Neural cell (in vitro differentiated cells): ENCODE results near the gene BTBD6. TPM values are rescaled to one million over a fixed set of nuclear protein-coding genes. Genes with fewer than 3 reads are reported as not detected.
A peak's percentile ranks its signal among the peaks of the same experiment; 100 is the strongest.

ENCODE experiments used
- H2AFZ ChIP-seq: fragments of 200-600, 300-800 bp; sonication (generic), shearing (Covaris generic); 2 replicates; pipeline ENCODE4 v1.6.0; 2014; ENCODE audit warnings: low read depth, mild to moderate bottlenecking, antibody characterized with exemption, low read length, moderate library complexity
- H3F3A ChIP-seq: fragments of 200-600 bp; shearing (Covaris generic); 2 replicates; pipeline ENCODE4 v1.6.1; 2016; ENCODE audit warnings: mild to moderate bottlenecking, moderate library complexity, mixed read lengths, antibody characterized with exemption, low read length; ENCODE audit not compliant: insufficient read depth, poor library complexity, severe bottlenecking
- H3K27ac ChIP-seq: fragments of 200-600, 300-800 bp; sonication (generic), shearing (Covaris generic); 2 replicates; pipeline ENCODE4 v1.5.1; 2014; ENCODE audit warnings: mild to moderate bottlenecking, low read length, moderate library complexity
- H3K27me3 ChIP-seq: fragments of 300-800, 200-600 bp; sonication (generic), shearing (Covaris generic); 2 replicates; pipeline ENCODE4 v1.6.0; 2014; ENCODE audit warnings: mild to moderate bottlenecking, low read depth, low read length, moderate library complexity; ENCODE audit not compliant: insufficient read depth
- H3K36me3 ChIP-seq: fragments of 300-800, 200-600 bp; sonication (generic), shearing (Covaris generic); 2 replicates; pipeline ENCODE4 v1.5.1; 2014; ENCODE audit warnings: mild to moderate bottlenecking, antibody characterized with exemption, low read length, moderate library complexity; ENCODE audit not compliant: insufficient read depth
- H3K4me2 ChIP-seq: fragments of 300-800, 200-600 bp; sonication (generic), shearing (Covaris generic); 2 replicates; pipeline ENCODE4 v1.6.0; 2014; ENCODE audit warnings: mild to moderate bottlenecking, low read length
- H3K4me3 ChIP-seq: fragments of 300-800, 200-600 bp; sonication (generic), shearing (Covaris generic); 2 replicates; pipeline ENCODE4 v1.5.1; 2014; ENCODE audit warnings: mild to moderate bottlenecking, low read length, moderate library complexity
- H3K79me2 ChIP-seq: fragments of 200-600 bp; shearing (Covaris generic); replicated peaks from 2 replicates; pipeline ENCODE4 v1.6.0; 2014; ENCODE audit warnings: mild to moderate bottlenecking, low read length, moderate library complexity; ENCODE audit not compliant: insufficient read depth
- H3K9ac ChIP-seq: fragments of 300-800, 200-600 bp; sonication (generic), shearing (Covaris generic); 2 replicates; pipeline ENCODE4 v1.6.1; 2016; ENCODE audit warnings: mild to moderate bottlenecking, low read length, mixed read lengths
- H3K9me2 ChIP-seq: fragments of 200-600 bp; shearing (Covaris generic); 2 replicates; pipeline ENCODE4 v1.6.1; 2016; ENCODE audit warnings: mild to moderate bottlenecking, low read length, mixed read lengths; ENCODE audit not compliant: insufficient read depth
- H3K9me3 ChIP-seq: fragments of 200-600, 300-800 bp; sonication (generic), shearing (Covaris generic); 2 replicates; pipeline ENCODE4 v1.6.1; 2016; ENCODE audit warnings: mild to moderate bottlenecking, mixed run types, low read length, moderate library complexity, mixed read lengths
- H4K20me1 ChIP-seq: fragments of 200-600 bp; shearing (Covaris generic); 2 replicates; pipeline ENCODE4 v1.6.1; 2016; ENCODE audit warnings: mild to moderate bottlenecking, mixed run types; ENCODE audit not compliant: insufficient read depth
- EP300 ChIP-seq: fragments of 450-650 bp; conservative IDR thresholded peaks from 2 replicates; pipeline ENCODE4 v1.6.1; 2014; ENCODE audit warnings: antibody characterized with exemption, mild to moderate bottlenecking, moderate library complexity; ENCODE audit not compliant: poor library complexity, severe bottlenecking
- EZH2 ChIP-seq: fragments of 200-600, 300-800 bp; shearing (Covaris generic), sonication (generic); IDR thresholded peaks from 2 replicates; pipeline ENCODE4 v1.6.1; 2014; ENCODE audit warnings: antibody characterized with exemption, low read length, borderline replicate concordance, mild to moderate bottlenecking; ENCODE audit not compliant: insufficient read depth, poor library complexity, severe bottlenecking
- MXI1 ChIP-seq: fragments of 450-650 bp; conservative IDR thresholded peaks from 2 replicates; pipeline ENCODE4 v1.6.1; 2014; ENCODE audit warnings: antibody characterized with exemption, mild to moderate bottlenecking; ENCODE audit not compliant: poor library complexity, severe bottlenecking
- POLR2AphosphoS5 ChIP-seq: IDR thresholded peaks from 2 replicates; pipeline ENCODE4 v1.6.1; 2012
- RAD21 ChIP-seq: fragments of 450-650 bp; conservative IDR thresholded peaks from 2 replicates; pipeline ENCODE4 v1.6.1; 2014; ENCODE audit warnings: antibody characterized with exemption, mild to moderate bottlenecking, moderate library complexity
- SMC3 ChIP-seq: fragments of 450-650 bp; conservative IDR thresholded peaks from 2 replicates; pipeline ENCODE4 v1.6.1; 2014; ENCODE audit warnings: antibody characterized with exemption, mild to moderate bottlenecking, moderate library complexity; ENCODE audit not compliant: poor library complexity
- TAF1 ChIP-seq: IDR thresholded peaks from 2 replicates; pipeline ENCODE4 v1.6.1; 2012; ENCODE audit warnings: low read depth
- polyA plus RNA-seq: library from polyadenylated mRNA; depleted of rRNA; stranded (reverse); fragments of >200 nt; gene quantifications from 2 replicates; pipeline ENCODE4 v1.2.3, GENCODE V29; 2014
- TF ChIP-seq, protein P1 (sequence below): fragments of 450-650 bp; IDR thresholded peaks from 2 replicates; pipeline ENCODE4 v1.5.1; 2014; ENCODE audit warnings: antibody characterized with exemption, mild to moderate bottlenecking, moderate library complexity; ENCODE audit not compliant: poor library complexity, severe bottlenecking
- TF ChIP-seq, protein P2 (sequence below): IDR thresholded peaks from 2 replicates; pipeline ENCODE4 v1.6.1; 2012; ENCODE audit warnings: borderline replicate concordance

The BTBD6 gene
- polyA plus RNA-seq, 1 donor from 2014 or later = 94.1 TPM

- H4K20me1 ChIP-seq = no peaks in the 10 kb centered on the region
- H3K9me2 ChIP-seq = no peaks in the 10 kb centered on the region
- H3K79me2 ChIP-seq = no peaks in the 10 kb centered on the region
- H3F3A ChIP-seq = no peaks in the 10 kb centered on the region
- no peaks in the 10 kb centered on the region for H3K27me3 ChIP-seq
- no peaks in the 10 kb centered on the region for H3K9me3 ChIP-seq
- no peak overlapping the region for H3K4me2 ChIP-seq
- no peak overlapping the region for H3K27ac ChIP-seq
- H3K9ac ChIP-seq = peak overlapping the region; percentile 69
- no peaks in the 10 kb centered on the region for H3K36me3 ChIP-seq
- H3K4me3 ChIP-seq = peak overlapping the region; percentile 67
- H2AFZ ChIP-seq = no peak overlapping the region
- TF ChIP-seq, protein P1, sequence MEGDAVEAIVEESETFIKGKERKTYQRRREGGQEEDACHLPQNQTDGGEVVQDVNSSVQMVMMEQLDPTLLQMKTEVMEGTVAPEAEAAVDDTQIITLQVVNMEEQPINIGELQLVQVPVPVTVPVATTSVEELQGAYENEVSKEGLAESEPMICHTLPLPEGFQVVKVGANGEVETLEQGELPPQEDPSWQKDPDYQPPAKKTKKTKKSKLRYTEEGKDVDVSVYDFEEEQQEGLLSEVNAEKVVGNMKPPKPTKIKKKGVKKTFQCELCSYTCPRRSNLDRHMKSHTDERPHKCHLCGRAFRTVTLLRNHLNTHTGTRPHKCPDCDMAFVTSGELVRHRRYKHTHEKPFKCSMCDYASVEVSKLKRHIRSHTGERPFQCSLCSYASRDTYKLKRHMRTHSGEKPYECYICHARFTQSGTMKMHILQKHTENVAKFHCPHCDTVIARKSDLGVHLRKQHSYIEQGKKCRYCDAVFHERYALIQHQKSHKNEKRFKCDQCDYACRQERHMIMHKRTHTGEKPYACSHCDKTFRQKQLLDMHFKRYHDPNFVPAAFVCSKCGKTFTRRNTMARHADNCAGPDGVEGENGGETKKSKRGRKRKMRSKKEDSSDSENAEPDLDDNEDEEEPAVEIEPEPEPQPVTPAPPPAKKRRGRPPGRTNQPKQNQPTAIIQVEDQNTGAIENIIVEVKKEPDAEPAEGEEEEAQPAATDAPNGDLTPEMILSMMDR = no peak
- TF ChIP-seq EP300 = no peak
- no peak for TF ChIP-seq RAD21
- TF ChIP-seq EZH2 = no peak
- TF ChIP-seq POLR2AphosphoS5 = no peak
These were observed 1.1 kb downstream of the BTBD6 start for GRCh38 chr14:105249182-105250007.

GRCh38 chr14:105250008-105250366, 1.7 kb downstream of the BTBD6 start:
- Histone ChIP-seq H3F3A (no peaks in the 10 kb centered on the region), H3K9me3 (no peaks in the 10 kb centered on the region), H4K20me1 (no peaks in the 10 kb centered on the region), H3K4me3 (peak overlapping the region; percentile 67), H3K4me2 (no peak overlapping the region), H3K36me3 (no peaks in the 10 kb centered on the region), H3K9me2 (no peaks in the 10 kb centered on the region), H3K27ac (no peak overlapping the region), H3K9ac (no peak overlapping the region), H3K27me3 (no peaks in the 10 kb centered on the region), H2AFZ (no peak overlapping the region), H3K79me2 (no peaks in the 10 kb centered on the region)
- TF ChIP-seq SMC3 = no peak
- TF ChIP-seq EP300 = no peak
- TF ChIP-seq, protein P2, sequence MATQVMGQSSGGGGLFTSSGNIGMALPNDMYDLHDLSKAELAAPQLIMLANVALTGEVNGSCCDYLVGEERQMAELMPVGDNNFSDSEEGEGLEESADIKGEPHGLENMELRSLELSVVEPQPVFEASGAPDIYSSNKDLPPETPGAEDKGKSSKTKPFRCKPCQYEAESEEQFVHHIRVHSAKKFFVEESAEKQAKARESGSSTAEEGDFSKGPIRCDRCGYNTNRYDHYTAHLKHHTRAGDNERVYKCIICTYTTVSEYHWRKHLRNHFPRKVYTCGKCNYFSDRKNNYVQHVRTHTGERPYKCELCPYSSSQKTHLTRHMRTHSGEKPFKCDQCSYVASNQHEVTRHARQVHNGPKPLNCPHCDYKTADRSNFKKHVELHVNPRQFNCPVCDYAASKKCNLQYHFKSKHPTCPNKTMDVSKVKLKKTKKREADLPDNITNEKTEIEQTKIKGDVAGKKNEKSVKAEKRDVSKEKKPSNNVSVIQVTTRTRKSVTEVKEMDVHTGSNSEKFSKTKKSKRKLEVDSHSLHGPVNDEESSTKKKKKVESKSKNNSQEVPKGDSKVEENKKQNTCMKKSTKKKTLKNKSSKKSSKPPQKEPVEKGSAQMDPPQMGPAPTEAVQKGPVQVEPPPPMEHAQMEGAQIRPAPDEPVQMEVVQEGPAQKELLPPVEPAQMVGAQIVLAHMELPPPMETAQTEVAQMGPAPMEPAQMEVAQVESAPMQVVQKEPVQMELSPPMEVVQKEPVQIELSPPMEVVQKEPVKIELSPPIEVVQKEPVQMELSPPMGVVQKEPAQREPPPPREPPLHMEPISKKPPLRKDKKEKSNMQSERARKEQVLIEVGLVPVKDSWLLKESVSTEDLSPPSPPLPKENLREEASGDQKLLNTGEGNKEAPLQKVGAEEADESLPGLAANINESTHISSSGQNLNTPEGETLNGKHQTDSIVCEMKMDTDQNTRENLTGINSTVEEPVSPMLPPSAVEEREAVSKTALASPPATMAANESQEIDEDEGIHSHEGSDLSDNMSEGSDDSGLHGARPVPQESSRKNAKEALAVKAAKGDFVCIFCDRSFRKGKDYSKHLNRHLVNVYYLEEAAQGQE = no peak
- TF ChIP-seq TAF1 = no peak
- TF ChIP-seq POLR2AphosphoS5 = no peak
- TF ChIP-seq, protein P1 = no peak
- no peak for TF ChIP-seq RAD21
- no peak for TF ChIP-seq EZH2
- TF ChIP-seq MXI1 = no peak
